Gastroesophageal sphincter (tissue), 4 donors: ENCODE measurements around the gene PLCH2. TPM values are rescaled to one million over a fixed set of nuclear protein-coding genes. Genes with fewer than 3 reads are reported as not detected.

ENCODE experiments used
- ATAC-seq: fragments of 150-250 bp; one replicate; pipeline ENCODE4 v1.9.1; 2016; ENCODE audit warnings: mild to moderate bottlenecking, moderate library complexity
- H3K27ac ChIP-seq, 4 donors: fragments of 200-600 bp; sonication (generic) in 3 of 4; 1 replicate in 3 of 4; 2 replicates in 1 of 4; pipeline ENCODE4 v1.5.1; 2016 to 2019
- H3K27me3 ChIP-seq: fragments of 200-600 bp; sonication (generic); one replicate; pipeline ENCODE4 v1.5.1; 2019
- H3K36me3 ChIP-seq, 2 donors: fragments of 200-600 bp; sonication (generic); one replicate each; pipeline ENCODE4 v1.5.1; 2019; ENCODE audit warnings: control low read depth in 1 of 2
- H3K4me1 ChIP-seq, 3 donors: fragments of 200-600 bp; sonication (generic); 1 replicate in 2 of 3; 2 replicates in 1 of 3; pipeline ENCODE4 v1.5.1; 2016 to 2019; ENCODE audit warnings: control low read depth in 2 of 3
- H3K4me3 ChIP-seq, 2 donors: fragments of 200-600 bp; sonication (generic); one replicate each; pipeline ENCODE4 v1.5.1; 2019; ENCODE audit warnings: mild to moderate bottlenecking in 1 of 2, moderate library complexity in 1 of 2
- H3K9me3 ChIP-seq, 3 donors: fragments of 200-600 bp; sonication (generic); one replicate each; pipeline ENCODE4 v1.5.1; 2017 to 2019; ENCODE audit warnings: control low read depth in 2 of 3
- EP300 ChIP-seq: sonication (generic); formaldehyde crosslinking; IDR thresholded peaks from one replicate; pipeline ENCODE4 v1.6.1; 2017; ENCODE audit warnings: antibody characterized with exemption, mild to moderate bottlenecking
- POLR2A ChIP-seq, 2 donors: fragments of 450-650 bp; IDR thresholded peaks; one replicate each; pipeline ENCODE4 v1.6.1; 2017; ENCODE audit warnings: antibody characterized with exemption in 2 of 2, mild to moderate bottlenecking in 2 of 2, moderate library complexity in 1 of 2
- POLR2AphosphoS5 ChIP-seq: sonication (generic); formaldehyde crosslinking; IDR thresholded peaks from one replicate; pipeline ENCODE4 v1.6.1; 2017; ENCODE audit warnings: antibody characterized with exemption
- WGBS, 2 donors: methylation state at CpG; one replicate each; pipeline ENCODE4 v1.1.5; 2018; ENCODE audit warnings: low coverage in 1 of 2; 5-methylcytosine and 5-hydroxymethylcytosine counted together
- total RNA-seq, 4 donors: library from RNA; depleted of rRNA; stranded (reverse); fragments of >200 nt; gene quantifications; one replicate each; pipeline ENCODE4 v1.1.0, GENCODE V29; 2016
- TF ChIP-seq, protein P1 (sequence below), 4 experiments: fragments of 200-600 bp in 2 of 4; fragments of 450-650 bp in 2 of 4; sonication (generic) in 1 of 4; IDR thresholded peaks; one replicate each; pipeline ENCODE4 v1.5.1; 2017 to 2019; ENCODE audit warnings: antibody characterized with exemption in 4 of 4, mild to moderate bottlenecking in 2 of 4, moderate library complexity in 2 of 4

The PLCH2 gene
- total RNA-seq, 4 donors from 2014 or later = under 0.01 to 0.72 (median 0.15) TPM

DNA sequence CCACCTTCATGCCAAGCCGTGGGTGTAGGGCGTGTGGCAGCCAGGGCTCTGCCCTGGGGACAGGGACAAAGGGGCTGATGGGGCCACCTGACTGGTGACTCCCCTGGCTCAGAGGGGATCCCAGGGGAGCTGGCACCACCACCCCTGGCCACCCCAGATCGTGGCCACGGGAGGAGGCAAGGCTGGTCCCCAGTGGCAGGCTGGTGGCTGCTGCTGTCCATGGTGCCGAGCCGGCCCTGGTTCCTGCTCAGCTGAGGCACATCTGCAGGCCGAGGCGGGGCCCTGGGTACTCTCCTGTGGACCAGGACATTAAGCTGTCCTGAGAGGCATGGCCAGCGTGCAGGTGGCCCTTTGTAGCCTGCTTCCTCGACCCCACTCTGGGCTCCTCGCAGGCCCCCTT, 6.5 kb downstream of the PLCH2 start:
- no peak for ATAC-seq
- Histone ChIP-seq H3K4me3 (no peak overlapping the region), H3K4me1 (no peaks in the 10 kb centered on the region), H3K27me3 (peaks cover 13% of the 10 kb centered on the region), H3K27ac (no peak overlapping the region), H3K9me3 (no peaks in the 10 kb centered on the region), H3K36me3 (no peaks in the 10 kb centered on the region)
- TF ChIP-seq, protein P1, sequence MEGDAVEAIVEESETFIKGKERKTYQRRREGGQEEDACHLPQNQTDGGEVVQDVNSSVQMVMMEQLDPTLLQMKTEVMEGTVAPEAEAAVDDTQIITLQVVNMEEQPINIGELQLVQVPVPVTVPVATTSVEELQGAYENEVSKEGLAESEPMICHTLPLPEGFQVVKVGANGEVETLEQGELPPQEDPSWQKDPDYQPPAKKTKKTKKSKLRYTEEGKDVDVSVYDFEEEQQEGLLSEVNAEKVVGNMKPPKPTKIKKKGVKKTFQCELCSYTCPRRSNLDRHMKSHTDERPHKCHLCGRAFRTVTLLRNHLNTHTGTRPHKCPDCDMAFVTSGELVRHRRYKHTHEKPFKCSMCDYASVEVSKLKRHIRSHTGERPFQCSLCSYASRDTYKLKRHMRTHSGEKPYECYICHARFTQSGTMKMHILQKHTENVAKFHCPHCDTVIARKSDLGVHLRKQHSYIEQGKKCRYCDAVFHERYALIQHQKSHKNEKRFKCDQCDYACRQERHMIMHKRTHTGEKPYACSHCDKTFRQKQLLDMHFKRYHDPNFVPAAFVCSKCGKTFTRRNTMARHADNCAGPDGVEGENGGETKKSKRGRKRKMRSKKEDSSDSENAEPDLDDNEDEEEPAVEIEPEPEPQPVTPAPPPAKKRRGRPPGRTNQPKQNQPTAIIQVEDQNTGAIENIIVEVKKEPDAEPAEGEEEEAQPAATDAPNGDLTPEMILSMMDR (IDR thresholded peaks at IDR 0.05) = no peak
- no peak for TF ChIP-seq POLR2A (IDR thresholded peaks at IDR 0.05)
- TF ChIP-seq EP300 = no peak
- no CpG with 5 or more reads among the region's 11 CpGs for WGBS, 2 donors

DNA sequence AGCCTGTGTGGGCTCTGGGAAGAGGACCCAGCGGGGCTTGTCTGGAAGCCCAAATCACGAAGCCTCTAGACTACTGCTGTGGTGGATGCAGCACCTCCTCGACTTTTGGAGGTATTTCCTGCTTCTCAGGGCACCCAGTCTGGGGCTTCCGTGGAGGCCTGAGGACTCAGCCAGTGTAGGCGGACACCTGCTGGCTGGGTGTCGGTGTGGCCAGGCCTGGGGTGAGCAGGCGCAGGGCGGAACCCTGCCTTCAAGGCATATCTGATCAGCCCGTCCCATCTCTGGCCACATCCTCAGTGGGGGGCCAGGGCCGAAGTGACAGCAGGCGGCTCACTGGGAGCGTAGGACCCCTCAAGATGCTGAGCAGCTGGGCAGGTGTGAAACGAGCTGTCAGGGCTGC, 6.9 kb downstream of the PLCH2 start:
- TF ChIP-seq POLR2AphosphoS5 = no peak
- TF ChIP-seq, protein P1 (IDR thresholded peaks at IDR 0.05) = no peak
- TF ChIP-seq POLR2A (IDR thresholded peaks at IDR 0.05) = no peak
- no peak for TF ChIP-seq EP300
- no peaks in the 10 kb centered on the region for H3K36me3 ChIP-seq
- no CpG with 5 or more reads among the region's 13 CpGs for WGBS, 2 donors
- H3K27ac ChIP-seq = no peak overlapping the region
- no peak for ATAC-seq
- H3K9me3 ChIP-seq = peaks cover 0 to 2% (median 0%) of the 10 kb centered on the region in 3 donors
- no peak overlapping the region for H3K4me3 ChIP-seq
- peaks cover 9% of the 10 kb centered on the region for H3K27me3 ChIP-seq
- no peaks in the 10 kb centered on the region for H3K4me1 ChIP-seq

DNA sequence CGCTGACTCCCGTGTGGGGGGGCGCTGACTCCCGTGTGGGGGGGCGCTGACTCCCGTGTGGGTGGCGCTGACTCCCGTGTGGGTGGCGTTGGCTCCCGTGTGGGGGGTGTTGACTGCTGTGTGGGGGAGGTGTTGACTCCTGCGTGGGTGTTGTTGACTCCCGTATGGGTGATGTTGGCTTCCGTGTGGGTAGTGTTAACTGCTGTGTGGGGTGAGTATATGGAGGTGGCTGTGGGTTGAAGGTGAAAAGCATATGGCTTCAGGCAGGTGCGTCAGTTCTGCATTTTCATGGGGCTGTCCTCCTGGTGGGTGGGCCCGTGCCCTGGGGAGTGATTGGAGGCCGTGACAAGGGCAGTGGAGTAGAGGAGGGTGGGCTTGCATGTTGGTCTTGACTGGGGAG, 7.9 kb downstream of the PLCH2 start:
- H3K36me3 ChIP-seq = no peaks in the 10 kb centered on the region
- H3K4me1 ChIP-seq = no peaks in the 10 kb centered on the region
- TF ChIP-seq, protein P1 (IDR thresholded peaks at IDR 0.05) = no peak
- TF ChIP-seq EP300 (no peak), POLR2A (IDR thresholded peaks at IDR 0.05) (no peak), POLR2AphosphoS5 (no peak)
- ATAC-seq = no peak
- no peak overlapping the region for H3K4me3 ChIP-seq
- peaks cover 0 to 12% (median 0%) of the 10 kb centered on the region in 3 donors for H3K9me3 ChIP-seq
- no CpG with 5 or more reads among the region's 16 CpGs for WGBS, 2 donors
- no peak overlapping the region for H3K27ac ChIP-seq
- H3K27me3 ChIP-seq = no peaks in the 10 kb centered on the region

DNA sequence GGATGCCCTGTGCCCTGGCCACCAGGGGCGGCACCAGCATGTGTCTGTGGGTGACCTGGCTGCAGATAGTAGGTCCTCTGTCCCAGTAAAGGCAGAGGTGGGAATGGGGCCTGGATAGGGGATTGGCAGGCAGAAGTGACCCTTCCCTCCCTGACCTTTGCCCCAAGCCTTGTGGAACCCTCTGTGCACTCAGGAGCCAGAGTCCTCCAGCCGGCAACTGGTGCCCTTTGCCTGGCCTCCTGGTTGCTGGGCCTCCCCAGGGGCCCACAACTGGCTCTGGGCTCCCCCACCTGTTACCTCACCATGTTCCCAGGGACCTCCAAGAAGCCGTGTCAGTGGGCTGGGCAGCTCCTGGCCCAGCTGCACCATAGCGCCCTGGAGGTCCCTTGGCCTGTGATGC, 10.0 kb downstream of the PLCH2 start:
- ATAC-seq = no peak
- Histone ChIP-seq H3K27ac (no peak overlapping the region), H3K4me1 (no peaks in the 10 kb centered on the region), H3K27me3 (peaks cover 7% of the 10 kb centered on the region), H3K4me3 (no peak overlapping the region), H3K9me3 (peaks cover 0 to 17% (median 0%) of the 10 kb centered on the region in 3 donors), H3K36me3 (no peaks in the 10 kb centered on the region)
- TF ChIP-seq, protein P1 (IDR thresholded peaks at IDR 0.05) = no peak
- TF ChIP-seq POLR2A (IDR thresholded peaks at IDR 0.05) (no peak), POLR2AphosphoS5 (no peak), EP300 (no peak)
- no CpG with 5 or more reads among the region's 4 CpGs for WGBS, 2 donors

DNA sequence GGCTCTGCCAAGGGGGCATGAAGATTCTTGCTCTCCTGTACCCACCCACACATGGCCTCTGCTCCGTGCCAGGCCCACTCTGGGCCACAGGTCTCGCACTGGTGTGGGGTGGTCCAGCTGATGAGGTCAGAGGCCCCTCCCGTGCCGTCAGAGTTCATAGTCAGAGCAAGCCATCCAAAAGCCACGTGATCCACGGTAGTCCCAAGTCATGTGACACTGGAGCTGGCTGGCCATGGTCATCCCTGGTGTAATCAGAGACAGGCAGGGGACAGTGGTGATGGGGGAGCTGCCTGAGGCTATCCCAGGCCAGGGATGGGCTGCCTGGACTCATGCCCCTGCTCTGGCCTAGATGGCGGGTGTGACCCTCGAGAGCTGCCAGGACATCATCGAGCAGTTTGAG, 10.5 kb downstream of the PLCH2 start:
- no peak for ATAC-seq
- WGBS, 2 donors = no CpG with 5 or more reads among the region's 9 CpGs
- Histone ChIP-seq H3K27ac (no peak overlapping the region), H3K27me3 (peaks cover 12% of the 10 kb centered on the region), H3K4me3 (no peak overlapping the region), H3K36me3 (no peaks in the 10 kb centered on the region), H3K4me1 (no peaks in the 10 kb centered on the region), H3K9me3 (peaks cover 0 to 17% (median 0%) of the 10 kb centered on the region in 3 donors)
- TF ChIP-seq POLR2A (IDR thresholded peaks at IDR 0.05) (no peak), EP300 (no peak), POLR2AphosphoS5 (no peak)
- TF ChIP-seq, protein P1 (IDR thresholded peaks at IDR 0.05) = no peak
